HG02840 (cell line): ENCODE data around the gene NUP214.
A peak's percentile ranks its signal among the peaks of the same experiment; 100 is the strongest.
"Not testable (repeated sequence)": the region's sequence is repeated elsewhere in the genome, so short reads cannot be mapped to it uniquely, and the experiment has no call there.

Experiments used
- ATAC-seq: cut with Tn5 transposase; IDR thresholded peaks from one replicate; pipeline ENCODE4 v1.9.1; 2021; ENCODE audit warnings: mild to moderate bottlenecking, moderate library complexity, moderate number of reproducible peaks; ENCODE audit not compliant: unreplicated experiment, low FRiP score

The NUP214 gene

DNA sequence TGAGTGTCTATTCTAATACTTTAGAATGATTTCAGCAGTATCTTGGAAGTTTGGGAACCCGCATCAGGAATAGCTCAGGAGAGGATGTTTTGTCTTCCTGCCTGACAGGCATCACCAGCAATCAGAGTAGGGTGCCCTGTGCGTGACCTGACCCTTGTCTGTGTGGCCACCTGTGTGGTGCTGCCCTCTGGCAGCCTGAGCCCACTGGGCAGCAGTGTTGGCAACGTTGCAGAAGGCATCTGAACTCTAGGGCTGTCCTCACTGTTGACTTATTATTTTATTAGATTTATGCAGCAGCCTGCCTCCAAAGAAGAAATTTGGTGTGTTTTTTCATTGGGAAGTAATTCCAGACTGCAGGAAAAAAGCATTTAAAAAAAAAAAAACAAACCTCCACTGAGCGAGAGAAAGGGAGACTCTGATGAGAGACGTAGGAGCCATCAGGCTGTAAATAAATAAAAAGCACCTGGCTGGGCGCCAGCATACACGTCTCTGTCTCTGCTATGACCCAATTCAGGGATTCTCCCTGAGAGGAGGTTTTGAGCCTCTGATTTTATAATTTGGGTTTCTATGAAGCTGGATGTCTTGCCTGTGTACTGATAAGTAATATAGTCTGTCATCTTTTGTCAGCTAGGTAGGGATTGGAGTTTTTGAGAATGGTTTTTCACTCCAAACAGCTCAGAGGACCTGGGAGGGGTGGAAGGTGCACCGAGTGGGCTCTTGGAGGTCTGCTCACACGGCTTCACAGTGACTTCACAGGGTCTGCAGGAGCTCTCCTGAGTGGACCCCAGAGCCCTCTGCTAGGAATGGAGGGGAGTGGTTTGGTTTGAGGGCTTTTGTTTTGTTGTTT is 101.9 kb downstream of the NUP214 start:
- ATAC-seq = no peak

DNA sequence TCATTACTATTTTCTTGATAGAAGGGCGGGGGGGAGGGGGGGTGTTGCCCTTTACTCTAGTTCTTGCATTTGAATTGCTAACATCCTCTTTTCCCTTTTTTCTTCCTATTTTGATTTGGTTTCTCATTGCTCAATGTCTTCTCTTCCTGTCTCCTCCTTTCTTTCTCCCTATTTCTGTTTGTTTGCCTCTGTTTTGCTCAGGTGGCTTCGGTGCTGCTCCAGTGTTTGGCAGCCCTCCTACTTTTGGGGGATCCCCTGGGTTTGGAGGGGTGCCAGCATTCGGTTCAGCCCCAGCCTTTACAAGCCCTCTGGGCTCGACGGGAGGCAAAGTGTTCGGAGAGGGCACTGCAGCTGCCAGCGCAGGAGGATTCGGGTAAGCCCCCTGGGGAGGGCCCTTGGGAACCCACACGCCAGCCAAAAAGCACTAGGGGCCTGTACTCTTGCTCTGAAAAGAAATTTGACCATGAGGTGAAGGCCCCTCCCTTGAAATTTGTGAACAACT is 102.6 kb downstream of the NUP214 start:
- no peak for ATAC-seq

DNA sequence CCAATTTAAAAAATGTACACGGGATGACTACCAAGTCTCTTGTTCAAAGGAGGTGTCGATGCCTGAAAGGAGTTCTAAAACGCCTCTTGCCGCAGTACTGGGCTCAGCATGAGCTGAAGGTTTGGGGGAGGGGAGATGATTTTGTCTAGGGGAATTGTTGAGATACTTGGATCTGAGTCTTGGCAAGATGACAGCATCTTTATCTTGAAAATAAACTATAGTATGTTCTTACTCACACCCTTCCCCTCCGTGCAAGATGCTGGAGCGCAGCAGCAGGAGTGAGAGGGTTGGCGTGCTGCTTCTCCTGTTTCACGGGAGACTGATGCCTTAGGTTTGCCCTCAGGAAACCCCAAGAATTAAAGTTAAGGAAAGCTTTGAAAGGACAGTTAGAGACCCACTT is 103.6 kb downstream of the NUP214 start:
- ATAC-seq = no peak

DNA sequence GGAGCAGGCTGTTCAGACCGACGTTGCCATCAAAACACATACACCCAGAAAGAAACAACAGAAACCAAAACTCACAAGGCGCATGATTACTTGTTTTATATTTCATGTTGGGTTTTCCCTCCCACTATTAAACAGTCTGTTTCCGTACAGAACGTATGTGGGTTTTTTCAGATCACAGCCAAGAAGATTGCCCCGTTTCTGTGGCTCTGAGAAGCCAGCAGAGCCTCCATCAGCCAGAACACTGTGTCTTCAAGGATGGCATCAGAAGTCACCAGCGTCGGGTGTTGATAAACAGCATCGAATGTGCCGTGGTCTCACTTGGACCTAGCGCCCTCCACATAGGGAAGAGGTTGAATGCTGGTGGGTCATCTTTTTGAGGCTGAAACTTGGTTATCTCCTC is 108.2 kb downstream of the NUP214 start:
- ATAC-seq = no peak

DNA sequence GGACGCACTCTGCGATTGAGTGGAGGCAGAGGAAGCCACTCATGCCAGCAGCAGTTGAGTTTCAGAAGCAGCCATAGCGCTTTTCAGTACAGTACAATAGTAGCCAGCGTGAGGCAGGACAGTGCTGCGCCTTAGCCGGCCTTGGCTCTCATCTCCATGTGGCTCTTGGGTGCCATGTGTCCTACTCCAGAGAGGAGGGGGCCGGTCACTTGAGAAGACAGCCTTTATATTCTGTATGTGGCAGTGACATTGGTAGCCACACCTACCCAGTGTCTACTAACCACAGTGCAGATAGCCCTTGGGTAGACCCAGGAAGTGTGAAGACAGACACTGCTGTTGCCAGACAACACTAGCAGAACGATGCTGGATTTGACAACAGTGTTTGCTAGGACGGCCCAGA is 108.6 kb downstream of the NUP214 start:
- no peak for ATAC-seq

DNA sequence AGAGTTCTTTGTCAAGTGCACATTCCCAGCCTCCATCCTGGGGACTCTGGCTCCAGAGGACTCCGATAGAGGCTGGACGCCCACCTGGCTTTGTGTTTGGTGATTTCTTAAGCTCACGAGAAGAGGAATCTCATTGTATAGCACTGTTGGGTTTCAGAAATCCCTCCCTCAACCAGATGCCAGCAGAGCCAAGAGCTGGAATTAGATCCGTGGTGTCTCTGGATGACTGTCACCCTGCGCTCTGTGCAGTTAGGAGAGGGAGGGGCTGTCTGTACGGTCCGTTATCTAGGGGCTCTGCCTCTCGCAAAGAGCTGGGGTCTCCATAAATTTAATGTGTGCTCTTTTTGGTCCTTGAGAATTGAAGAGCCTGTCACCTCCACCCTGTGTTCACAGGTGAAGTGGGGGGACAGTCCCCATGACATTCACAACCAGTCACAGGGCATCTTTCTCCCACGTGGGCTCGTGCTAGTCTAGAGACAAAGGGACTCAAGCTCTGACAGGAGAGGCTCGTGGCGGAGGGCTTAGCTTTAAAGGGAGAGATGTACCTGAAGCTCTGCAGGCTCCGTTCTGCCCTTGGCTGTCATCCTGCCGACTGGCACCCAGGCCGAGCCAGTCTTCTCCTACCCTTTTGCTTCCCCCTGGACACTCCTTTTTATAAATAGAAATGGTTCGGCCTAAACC is 109.6 kb downstream of the NUP214 start:
- no peak for ATAC-seq

DNA sequence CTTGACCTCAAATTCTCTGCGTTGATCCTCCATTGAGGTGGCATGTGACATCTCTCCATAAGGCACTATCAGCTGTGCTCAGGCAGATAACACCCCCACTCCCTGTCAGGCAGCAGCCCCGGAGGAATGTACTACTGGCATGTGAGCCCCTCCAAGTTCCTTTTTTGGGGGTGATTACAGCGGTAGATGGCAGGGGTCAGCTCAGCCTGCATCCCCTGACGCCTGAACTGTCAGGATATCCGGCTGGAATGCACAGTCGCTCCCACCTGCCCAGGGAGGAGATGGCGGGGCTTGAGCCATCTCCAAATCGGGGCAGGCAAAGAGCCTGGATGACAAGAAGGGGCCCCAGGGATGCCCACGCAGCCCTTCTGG is 110.1 kb downstream of the NUP214 start:
- ATAC-seq = no peak

DNA sequence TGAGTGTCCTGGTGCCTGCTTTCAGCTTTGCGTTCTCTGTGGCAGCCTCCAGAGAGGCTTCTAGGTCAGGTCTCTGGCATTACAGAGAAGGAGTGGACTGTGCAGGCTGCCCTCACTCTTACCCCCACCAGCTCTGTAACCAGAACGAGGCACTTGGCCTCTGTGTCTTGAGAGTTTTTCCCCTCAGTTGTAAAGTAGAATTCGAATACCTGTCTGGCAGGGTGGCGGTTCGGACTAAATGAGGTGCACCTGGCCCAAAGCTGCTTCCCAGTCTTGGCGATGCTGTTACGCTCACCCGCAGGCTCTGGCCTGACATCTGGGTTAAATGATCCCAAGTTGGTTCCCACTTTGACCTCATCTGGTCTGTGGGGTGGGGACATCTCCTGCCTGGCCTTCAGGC is 110.8 kb downstream of the NUP214 start:
- no peak for ATAC-seq

DNA sequence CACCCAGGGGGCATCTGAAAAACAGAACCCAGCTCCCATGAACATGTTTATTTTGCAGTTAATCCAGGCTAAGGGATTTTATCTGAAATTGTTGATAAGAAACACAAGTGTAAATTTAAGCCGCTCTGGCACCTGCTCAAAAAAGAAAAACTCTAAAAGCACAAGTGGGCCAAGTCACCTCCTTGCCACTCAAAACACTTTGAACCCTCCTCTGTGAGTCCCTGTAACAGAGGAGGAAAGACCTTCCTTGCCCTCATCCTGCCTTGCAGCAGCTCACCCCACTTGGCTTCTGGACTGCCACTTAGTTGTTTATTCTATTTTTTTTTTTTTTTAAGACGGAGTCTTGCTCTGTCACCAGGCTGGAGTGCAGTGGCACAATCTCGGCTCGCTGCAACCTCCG is 111.4 kb downstream of the NUP214 start:
- ATAC-seq = no peak

DNA sequence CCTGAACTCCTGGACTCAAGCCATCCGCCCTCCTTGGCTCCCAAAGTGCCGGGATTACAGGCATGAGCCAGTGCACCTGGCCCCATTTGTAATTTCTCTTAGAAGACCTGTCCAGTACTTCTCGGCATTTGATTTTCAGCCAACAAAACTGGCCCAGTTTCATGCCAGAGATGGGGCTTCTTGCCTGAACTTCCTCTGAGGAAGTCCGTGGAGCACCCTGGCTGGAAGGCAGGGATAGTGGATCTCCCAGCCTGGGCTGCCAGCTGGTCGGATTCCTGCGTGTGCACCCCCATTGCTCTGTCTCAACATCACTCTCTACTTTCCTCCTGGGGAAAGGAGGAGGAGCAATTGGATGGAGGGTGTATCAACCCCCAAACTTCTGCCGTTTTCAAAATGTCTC is 111.9 kb downstream of the NUP214 start:
- ATAC-seq = no peak

DNA sequence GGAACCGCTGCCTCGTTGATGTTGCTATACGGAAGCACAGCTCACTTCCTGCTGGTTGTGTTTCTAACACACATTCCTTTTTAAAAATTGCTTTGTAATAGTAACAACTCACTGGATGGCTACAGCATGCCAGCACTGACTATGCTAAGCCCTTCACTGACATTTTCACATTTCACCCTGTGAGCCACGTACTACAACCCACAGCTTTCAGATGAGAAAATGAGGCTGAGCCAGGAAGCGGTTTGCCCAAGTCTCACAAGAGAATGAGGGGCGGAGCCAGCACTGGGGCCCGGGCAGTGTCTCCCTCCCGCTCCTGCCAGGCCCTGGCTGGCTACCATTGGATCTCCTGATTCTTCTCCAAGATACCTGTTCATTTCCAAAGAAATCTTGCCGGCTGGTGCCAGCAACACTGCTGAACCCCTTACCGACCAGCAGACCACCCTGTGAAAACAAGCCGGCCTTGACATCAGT is 112.6 kb downstream of the NUP214 start:
- peak; percentile 76 for ATAC-seq

DNA sequence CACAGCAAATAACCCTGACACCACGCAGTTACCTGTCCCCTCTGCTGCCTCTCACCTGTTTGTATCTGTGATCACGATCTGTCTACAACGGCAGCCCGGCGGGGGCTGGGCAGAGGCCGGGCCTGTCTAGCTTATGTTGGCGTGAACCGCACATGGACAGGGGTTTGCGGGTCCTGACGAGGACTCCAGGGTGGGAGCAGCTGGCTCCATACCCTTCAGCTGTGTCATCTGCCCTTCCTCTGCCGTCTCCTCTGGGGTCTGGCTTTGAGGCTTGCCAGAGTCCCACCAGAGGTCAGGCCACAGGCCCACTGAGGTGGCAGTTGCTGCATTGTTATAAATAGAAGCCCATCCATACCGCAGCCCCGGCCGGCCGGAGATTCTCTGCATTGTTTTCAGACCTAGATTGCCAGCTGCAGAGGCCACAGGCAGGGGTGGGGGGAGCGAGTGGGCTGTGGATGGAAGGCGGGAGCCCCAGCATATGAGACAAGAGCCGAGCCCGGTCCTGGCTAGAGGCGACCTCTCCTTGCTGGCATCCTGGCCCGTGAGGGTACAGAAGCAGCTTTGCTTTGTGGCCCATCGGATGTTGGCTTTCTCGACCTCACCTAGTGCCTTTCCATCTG is 113.1 kb downstream of the NUP214 start:
- ATAC-seq = peak; percentile 24

DNA sequence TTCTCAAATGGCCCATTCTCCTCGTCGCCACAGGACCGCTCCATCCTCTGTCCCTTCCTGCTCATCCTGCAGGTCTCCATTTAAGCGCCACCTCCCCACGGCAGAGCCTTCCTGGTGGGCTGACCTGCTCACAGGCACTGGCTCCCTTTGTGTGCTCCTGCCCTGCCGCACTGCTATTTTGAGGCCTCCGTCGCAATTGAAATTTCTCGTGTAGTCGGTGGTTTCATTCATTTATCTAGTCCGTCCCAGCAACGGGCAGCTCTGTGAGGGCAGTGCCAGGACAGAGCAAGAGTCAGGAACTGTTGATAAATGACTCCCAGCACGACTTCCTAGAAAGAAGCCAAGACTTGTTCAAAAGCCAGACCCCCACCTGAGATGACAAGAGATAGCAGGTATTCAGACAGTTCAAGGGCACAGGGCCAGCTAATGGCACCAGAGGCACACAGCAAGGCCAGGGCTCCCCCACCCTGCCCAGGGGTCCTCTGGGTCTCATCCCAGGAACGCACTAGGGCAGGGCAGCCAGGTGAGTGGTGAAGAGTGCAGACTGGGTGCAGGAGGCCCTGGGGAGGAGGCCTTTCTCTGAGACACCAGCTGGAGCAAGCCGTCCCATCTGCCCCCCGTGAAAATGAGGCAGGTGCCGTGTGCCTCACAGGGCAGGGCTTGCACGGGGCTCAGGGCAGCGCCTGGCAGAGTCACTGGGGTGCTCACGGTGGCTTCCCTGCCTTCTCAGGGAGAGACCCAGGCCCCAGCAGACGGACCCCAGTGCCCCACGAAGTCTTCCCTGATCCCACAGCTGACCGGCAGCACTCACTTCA is 114.0 kb downstream of the NUP214 start:
- ATAC-seq = no peak

DNA sequence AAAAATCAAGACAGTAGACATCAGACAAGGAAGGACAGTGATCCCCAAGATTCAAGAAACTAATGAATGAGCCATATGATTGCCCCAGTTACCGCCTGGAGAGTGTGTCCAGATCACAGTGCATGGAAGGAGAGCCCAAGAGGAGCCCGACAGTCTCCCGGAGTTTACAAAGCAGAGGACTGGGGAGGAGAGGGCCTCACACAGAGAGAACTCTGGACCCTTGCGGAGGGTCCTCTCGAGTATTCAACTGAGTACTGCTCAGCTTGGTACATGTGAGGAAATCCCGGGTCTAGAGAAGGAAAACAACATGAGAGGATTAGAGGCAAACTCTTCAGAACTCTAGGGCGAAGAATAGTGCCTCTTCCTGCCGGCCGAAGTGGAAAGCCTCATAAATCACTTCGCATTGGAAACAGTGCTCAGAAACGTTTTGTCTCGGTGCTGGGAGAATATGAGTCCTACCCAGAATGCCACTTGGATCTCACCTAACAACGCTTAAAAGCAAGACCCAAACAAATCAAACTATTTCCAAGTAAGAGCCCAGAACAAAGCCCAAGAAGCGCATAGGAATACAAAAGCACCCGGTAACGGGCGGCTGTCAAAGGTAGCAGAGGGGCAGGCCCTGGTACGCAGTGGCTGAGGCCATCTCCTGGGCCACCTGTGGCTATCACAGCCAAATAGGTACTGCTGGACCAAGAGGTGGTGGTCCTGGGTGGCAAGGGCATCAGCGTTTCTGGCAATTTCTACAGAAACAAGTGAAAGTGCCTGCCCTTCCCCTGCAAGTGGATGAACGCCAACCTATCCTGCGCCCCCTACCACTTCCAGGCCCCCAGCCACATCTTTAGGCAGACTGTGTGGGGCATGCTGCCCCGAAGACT is 114.9 kb downstream of the NUP214 start:
- no peak for ATAC-seq

DNA sequence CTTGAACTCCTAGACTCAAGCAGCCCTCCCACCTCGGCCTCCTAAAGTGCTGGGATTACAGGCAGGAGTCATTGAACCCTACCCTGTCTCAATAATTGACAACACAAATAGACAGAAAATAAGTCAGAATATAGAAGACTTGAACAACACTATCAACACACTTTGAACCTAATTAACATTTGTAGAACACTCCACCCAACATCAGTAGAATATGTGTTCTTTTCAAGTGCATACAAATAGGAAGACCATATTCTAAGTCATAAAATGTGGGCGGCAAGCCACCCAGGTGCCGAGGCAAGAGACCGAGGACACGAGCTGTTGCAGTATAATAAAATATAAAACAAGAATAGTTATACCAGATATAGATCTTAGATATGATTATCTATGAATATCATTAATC is 118.9 kb downstream of the NUP214 start:
- ATAC-seq = not testable (repeated sequence)

DNA sequence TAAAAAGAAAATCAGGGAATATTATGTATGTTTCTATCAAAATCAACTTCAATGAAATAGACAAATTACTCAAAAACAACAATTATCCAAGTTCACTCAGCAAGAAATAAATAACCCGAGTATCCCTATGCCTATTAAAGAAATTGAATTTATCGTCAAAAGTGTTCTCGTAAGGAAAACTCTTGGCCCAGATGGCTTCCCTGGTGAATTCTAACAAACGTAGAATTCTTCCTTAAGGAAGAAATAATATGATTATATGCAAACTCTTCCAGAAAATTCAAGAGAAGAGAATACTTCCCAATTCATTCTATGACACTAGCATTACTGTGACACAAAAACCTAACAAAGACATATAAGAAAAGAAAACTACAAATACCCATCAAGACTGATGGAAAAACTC is 121.2 kb downstream of the NUP214 start:
- ATAC-seq = no peak

DNA sequence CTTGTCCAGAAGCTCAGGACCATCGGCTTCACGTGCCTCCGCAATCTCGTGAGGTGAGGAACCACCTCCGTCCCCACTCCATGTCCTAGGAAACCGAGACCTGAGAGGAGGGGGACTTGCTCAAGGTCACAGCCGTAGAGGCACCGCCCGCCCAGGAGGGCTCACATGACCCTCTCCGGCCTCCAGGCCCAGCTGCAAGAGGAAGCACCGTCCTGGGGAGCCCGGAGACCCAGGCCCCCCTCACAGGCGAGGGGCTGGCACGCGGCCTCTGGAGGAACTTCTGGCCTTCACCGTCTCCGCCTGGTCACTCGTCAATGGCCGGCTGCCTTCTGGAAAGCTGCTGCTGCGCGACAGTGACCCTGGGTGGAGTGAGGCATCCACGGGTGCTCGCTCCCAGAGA is 126.7 kb downstream of the NUP214 start:
- no peak for ATAC-seq

DNA sequence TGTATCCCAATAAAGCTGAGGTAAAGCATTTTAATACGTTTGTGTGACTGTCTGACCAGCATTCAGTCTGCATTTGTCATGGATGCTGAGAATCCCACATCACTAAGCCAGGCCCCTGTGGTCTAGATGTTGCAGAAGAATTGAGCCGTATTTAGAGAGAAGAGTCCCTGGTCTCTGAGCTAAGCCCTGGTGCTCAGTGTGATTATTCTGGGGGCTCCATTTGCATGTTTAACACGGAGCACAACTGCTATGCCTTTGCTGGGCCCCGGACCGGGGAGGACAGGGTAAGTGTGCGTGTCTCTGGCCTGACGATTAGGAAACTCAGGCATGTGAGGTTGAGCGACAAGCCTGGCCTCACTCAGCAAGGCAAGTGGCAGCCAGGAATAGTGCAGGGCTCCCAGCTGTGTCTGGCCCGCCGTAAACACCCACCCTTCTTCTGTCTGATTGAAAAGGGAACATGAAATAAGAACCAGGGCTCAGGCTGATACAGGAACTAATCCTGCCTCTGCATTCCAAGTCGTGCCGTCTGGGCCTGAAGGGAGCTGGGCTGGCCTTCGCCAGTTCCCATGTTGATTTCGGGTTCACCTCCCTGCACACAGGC is 128.6 kb downstream of the NUP214 start:
- ATAC-seq = no peak

DNA sequence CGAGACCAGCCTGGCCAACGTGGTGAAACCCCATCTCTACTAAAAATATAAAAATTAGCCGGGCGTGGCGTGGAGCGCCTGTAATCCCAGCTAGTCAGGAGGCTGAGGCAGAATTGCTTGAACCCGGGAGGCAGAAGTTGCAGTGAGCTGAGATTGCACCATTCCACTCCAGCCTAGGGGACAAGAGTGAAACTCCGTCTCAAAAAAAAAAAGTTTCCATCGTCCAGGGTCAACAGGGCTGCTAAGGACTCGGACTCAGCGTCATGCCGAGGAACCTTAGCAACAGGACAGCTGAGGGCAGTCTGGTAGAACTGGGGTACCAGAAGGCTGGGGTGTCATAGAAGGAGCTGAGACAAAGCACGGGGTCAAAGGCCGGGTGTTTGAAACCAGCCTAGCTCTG is 129.2 kb downstream of the NUP214 start:
- no peak for ATAC-seq
